ENCODE measurements around the gene HOXD11. TPM values are rescaled to one million over a fixed set of nuclear protein-coding genes. Genes with fewer than 3 reads are reported as not detected.
A peak's percentile ranks its signal among the peaks of the same experiment; 100 is the strongest.

The HOXD11 gene
- total RNA-seq, 1 donor from 2014 or later: not detected

- peaks cover 64% of the 10 kb centered on the region for H3K27me3 ChIP-seq
Observed at GRCh38 chr2:176112375-176113302, 5.6 kb downstream of the HOXD11 start.

DNA sequence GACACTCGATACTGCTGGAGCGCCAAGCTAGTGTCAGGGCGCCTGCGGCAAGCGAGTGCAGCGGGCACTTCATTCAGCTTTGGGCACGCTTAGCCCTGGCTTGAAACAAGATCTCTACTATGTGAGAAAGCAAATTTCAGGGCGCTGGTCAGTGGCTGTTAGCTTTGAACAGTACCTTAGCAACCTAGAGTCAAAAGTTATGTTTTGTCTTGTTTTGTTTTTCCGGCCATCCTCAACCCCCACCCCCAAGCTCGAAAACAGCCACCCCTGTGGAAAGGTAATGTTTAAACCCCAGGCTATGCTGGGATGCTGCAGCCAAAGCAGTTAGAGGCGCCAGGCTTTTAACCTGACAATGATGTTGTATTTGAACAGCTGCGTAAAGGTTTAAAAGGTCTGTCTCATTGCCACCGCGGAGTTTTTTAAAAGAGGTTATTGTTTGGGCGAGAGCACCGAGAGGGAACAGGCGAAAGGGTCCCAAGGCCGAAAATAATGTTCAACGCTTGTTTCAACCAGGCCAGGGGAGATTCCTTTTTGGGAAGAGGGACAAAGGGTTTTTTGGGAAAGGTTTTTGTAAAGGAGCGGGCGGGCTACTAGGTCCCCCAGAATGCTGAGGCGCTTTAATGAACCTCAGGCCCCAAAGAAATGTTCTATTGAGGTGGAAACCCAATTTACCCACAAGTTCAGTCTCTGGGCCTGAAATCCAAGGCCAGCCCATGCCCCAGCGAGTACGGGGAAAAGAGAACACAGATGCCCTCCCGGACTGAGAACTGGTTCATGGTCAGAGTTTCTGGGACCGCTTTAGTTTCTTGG, 7.2 kb downstream of the HOXD11 start:
- Histone ChIP-seq H3K27me3 (peaks cover 56% of the 10 kb centered on the region), H3K4me3 (no peak overlapping the region), H3K36me3 (no peaks in the 10 kb centered on the region), H3K9me3 (no peaks in the 10 kb centered on the region), H3K27ac (no peak overlapping the region), H3K4me1 (peaks cover 0 to 5% of the 10 kb centered on the region in 2 donors)
- no peak for TF ChIP-seq CTCF (IDR thresholded peaks at IDR 0.05)
- intact Hi-C loops (cut with DNase I): no loop called here
- no peak for DNase-seq (ENCODE audit: low spot score in 2 of 2)

More at GRCh38 chr2:176112375-176113302, 5.6 kb downstream of the HOXD11 start:
- intact Hi-C loops (cut with DNase I): no loop called here
- Histone ChIP-seq H3K9me3 (no peaks in the 10 kb centered on the region), H3K4me1 (peaks cover 0 to 9% of the 10 kb centered on the region in 2 donors), H3K36me3 (no peaks in the 10 kb centered on the region), H3K4me3 (no peak overlapping the region), H3K27ac (no peak overlapping the region)
- no peak for TF ChIP-seq CTCF (IDR thresholded peaks at IDR 0.05)
- no peak for DNase-seq (ENCODE audit: low spot score in 2 of 2)

- Histone ChIP-seq H3K9me3 (no peaks in the 10 kb centered on the region), H3K27ac (no peak overlapping the region), H3K36me3 (no peaks in the 10 kb centered on the region), H3K4me3 (no peak overlapping the region), H3K27me3 (peaks cover 48% of the 10 kb centered on the region), H3K4me1 (peaks cover 0 to 5% of the 10 kb centered on the region in 2 donors)
- intact Hi-C loops (cut with DNase I): no loop called here
- no peak for DNase-seq (ENCODE audit: low spot score in 2 of 2)
- TF ChIP-seq CTCF (IDR thresholded peaks at IDR 0.05): no peak
Observed at GRCh38 chr2:176114930-176115625, 8.0 kb downstream of the HOXD11 start.

- no peak within 1 kb of the TSS for H3K27ac ChIP-seq
Observed at GRCh38 chr2:176115883-176116813, 9.1 kb downstream of the HOXD11 start, which contains the start of gene HOXD10. TSS of gene HOXD10 (plus strand) at chr2:176116778. CDS start at chr2:176116834, 56 bp downstream.

More at GRCh38 chr2:176115883-176116813, 9.1 kb downstream of the HOXD11 start, which contains the start of gene HOXD10:
- Histone ChIP-seq H3K27me3 (peaks cover 43% of the 10 kb centered on the region), H3K4me1 (peaks cover 0 to 5% of the 10 kb centered on the region in 2 donors), H3K9me3 (no peaks in the 10 kb centered on the region), H3K4me3 (peak within 1 kb of the TSS in 1 of 2 donors; percentile 25), H3K36me3 (no peaks in the 10 kb centered on the region)
- intact Hi-C loops (cut with DNase I): no loop called here
- peak in 2 of 3 experiments; percentile 7 to 27 for TF ChIP-seq CTCF (IDR thresholded peaks at IDR 0.05)
- peak in 1 of 2 donors; percentile 60 for DNase-seq (ENCODE audit: low spot score in 2 of 2)
